ENCODE data around the gene VWF.

Gene VWF

DNA sequence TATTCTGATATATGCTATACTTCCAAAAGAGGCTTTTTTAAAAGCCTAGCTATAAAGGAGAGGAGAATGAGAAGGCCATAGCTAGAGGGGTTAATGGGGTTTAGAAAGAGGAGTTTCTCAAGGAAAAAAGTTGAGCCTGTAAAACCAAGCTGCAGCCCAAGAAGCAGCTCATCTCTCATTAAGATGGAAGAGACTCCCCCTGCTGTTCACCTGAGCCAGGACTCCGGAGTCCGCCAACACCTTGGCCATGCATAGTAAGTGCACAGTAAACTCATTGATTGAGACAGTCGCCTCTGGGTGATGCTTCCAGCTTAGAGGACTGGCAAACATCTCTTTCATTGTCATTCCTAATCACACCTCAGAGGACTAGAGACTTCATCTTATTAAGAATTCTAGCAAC lies 225.6 kb downstream of the VWF start:
- H3K27ac ChIP-seq (ENCODE audit: low read depth, low read length, poor library complexity, severe bottlenecking) = no peak overlapping the region
- no peak overlapping the region for H3K9ac ChIP-seq (ENCODE audit: low read length)
- H3K4me2 ChIP-seq (ENCODE audit: low read length) = no peak overlapping the region
- no peaks in the 10 kb centered on the region for H3K79me2 ChIP-seq (ENCODE audit: insufficient read depth, low read length)
- H3K36me3 ChIP-seq (ENCODE audit: insufficient read depth, low read length) = no peaks in the 10 kb centered on the region
- H3K9me3 ChIP-seq (ENCODE audit: low read length) = no peaks in the 10 kb centered on the region
- TF ChIP-seq, protein P1, sequence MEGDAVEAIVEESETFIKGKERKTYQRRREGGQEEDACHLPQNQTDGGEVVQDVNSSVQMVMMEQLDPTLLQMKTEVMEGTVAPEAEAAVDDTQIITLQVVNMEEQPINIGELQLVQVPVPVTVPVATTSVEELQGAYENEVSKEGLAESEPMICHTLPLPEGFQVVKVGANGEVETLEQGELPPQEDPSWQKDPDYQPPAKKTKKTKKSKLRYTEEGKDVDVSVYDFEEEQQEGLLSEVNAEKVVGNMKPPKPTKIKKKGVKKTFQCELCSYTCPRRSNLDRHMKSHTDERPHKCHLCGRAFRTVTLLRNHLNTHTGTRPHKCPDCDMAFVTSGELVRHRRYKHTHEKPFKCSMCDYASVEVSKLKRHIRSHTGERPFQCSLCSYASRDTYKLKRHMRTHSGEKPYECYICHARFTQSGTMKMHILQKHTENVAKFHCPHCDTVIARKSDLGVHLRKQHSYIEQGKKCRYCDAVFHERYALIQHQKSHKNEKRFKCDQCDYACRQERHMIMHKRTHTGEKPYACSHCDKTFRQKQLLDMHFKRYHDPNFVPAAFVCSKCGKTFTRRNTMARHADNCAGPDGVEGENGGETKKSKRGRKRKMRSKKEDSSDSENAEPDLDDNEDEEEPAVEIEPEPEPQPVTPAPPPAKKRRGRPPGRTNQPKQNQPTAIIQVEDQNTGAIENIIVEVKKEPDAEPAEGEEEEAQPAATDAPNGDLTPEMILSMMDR (IDR thresholded peaks at IDR 0.05; ENCODE audit: low read length) = peak; percentile 34
- TF ChIP-seq EZH2 (IDR thresholded peaks at IDR 0.05; ENCODE audit: borderline replicate concordance, low read length) = no peak
- no peaks in the 10 kb centered on the region for H3K27me3 ChIP-seq (ENCODE audit: insufficient read depth, low read length)
- no peaks in the 10 kb centered on the region for H3K4me1 ChIP-seq (ENCODE audit: insufficient read depth, low read length, severe bottlenecking)
- no peak overlapping the region for H3K4me3 ChIP-seq (ENCODE audit: low read depth, low read length, poor library complexity, severe bottlenecking)
- H3F3A ChIP-seq (ENCODE audit: insufficient read depth, low read length) = no peaks in the 10 kb centered on the region
- H4K20me1 ChIP-seq (ENCODE audit: insufficient read depth, low read length) = no peaks in the 10 kb centered on the region
- H2AFZ ChIP-seq (ENCODE audit: low read length) = no peak overlapping the region
- H3K9me2 ChIP-seq (ENCODE audit: low read depth, low read length) = no peaks in the 10 kb centered on the region

Data from OCI-LY1 (cell line).